Measurements from ENCODE around the gene CA4.
A peak's percentile ranks its signal among the peaks of the same experiment; 100 is the strongest.
"Not testable (repeated sequence)": the region's sequence is repeated elsewhere in the genome, so short reads cannot be mapped to it uniquely, and the experiment has no call there.

DNA sequence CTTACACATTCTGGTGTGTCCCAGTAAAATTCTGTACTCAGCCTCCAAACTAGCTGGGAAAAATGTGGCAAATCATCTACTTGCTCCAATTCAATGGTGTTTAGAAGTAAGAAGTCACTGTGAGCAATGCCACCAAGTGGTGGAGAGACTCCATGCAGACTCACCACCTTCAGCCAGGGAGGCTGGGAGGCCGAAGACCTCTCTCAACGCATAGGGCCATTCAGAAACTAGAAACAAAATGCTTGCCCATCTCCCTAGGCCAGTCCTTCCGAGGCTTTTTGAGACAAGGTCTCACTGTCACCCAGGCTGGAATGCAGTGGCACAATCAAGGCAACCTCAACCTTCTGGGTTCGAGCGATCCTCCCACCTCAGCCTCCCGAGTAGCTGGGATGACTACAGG is 25.0 kb downstream of the CA4 start:
- TF ChIP-seq, protein P1, sequence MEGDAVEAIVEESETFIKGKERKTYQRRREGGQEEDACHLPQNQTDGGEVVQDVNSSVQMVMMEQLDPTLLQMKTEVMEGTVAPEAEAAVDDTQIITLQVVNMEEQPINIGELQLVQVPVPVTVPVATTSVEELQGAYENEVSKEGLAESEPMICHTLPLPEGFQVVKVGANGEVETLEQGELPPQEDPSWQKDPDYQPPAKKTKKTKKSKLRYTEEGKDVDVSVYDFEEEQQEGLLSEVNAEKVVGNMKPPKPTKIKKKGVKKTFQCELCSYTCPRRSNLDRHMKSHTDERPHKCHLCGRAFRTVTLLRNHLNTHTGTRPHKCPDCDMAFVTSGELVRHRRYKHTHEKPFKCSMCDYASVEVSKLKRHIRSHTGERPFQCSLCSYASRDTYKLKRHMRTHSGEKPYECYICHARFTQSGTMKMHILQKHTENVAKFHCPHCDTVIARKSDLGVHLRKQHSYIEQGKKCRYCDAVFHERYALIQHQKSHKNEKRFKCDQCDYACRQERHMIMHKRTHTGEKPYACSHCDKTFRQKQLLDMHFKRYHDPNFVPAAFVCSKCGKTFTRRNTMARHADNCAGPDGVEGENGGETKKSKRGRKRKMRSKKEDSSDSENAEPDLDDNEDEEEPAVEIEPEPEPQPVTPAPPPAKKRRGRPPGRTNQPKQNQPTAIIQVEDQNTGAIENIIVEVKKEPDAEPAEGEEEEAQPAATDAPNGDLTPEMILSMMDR (IDR thresholded peaks at IDR 0.05), result peak in 4 of 7 experiments; percentile 7 to 49 (median 29)
- TF ChIP-seq EP300, POLR2A, POLR2AphosphoS5 (IDR thresholded peaks at IDR 0.05): not testable (repeated sequence)

Measured in stomach (tissue), 4 donors.